OCI-LY7 (cell line): ENCODE data around the gene MPC1L.

ENCODE experiments used
- EZH2phosphoT487 ChIP-seq: fragments of 200-600 bp; sonication (generic); IDR thresholded peaks from 2 replicates; pipeline ENCODE4 v1.6.1; 2018; ENCODE audit warnings: low read depth, borderline replicate concordance, mild to moderate bottlenecking, mixed run types, antibody characterized with exemption, low read length, moderate library complexity, mixed read lengths
- TF ChIP-seq, protein P1 (sequence below): fragments of 200-600 bp; sonication (generic); conservative IDR thresholded peaks from 2 replicates; pipeline ENCODE4 v1.5.1; 2014; ENCODE audit warnings: mild to moderate bottlenecking, antibody characterized with exemption, low read length, moderate library complexity, mixed read lengths

GRCh38 chrX:40653535-40653934, 30.3 kb downstream of the MPC1L start:
- TF ChIP-seq, protein P1, sequence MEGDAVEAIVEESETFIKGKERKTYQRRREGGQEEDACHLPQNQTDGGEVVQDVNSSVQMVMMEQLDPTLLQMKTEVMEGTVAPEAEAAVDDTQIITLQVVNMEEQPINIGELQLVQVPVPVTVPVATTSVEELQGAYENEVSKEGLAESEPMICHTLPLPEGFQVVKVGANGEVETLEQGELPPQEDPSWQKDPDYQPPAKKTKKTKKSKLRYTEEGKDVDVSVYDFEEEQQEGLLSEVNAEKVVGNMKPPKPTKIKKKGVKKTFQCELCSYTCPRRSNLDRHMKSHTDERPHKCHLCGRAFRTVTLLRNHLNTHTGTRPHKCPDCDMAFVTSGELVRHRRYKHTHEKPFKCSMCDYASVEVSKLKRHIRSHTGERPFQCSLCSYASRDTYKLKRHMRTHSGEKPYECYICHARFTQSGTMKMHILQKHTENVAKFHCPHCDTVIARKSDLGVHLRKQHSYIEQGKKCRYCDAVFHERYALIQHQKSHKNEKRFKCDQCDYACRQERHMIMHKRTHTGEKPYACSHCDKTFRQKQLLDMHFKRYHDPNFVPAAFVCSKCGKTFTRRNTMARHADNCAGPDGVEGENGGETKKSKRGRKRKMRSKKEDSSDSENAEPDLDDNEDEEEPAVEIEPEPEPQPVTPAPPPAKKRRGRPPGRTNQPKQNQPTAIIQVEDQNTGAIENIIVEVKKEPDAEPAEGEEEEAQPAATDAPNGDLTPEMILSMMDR: no peak
- TF ChIP-seq EZH2phosphoT487: no peak
